Gastrocnemius medialis (tissue), 4 donors: Measurements from ENCODE around the gene PRSS21.

Source experiments
- POLR2A ChIP-seq, 2 donors: fragments of 450-650 bp; IDR thresholded peaks; one replicate each; pipeline ENCODE4 v1.6.1; 2017; ENCODE audit warnings: antibody characterized with exemption in 2 of 2, mild to moderate bottlenecking in 2 of 2, moderate library complexity in 2 of 2
- TF ChIP-seq, protein P1 (sequence below), 5 experiments: fragments of 450-650 bp in 3 of 5; fragments of 200-600 bp in 2 of 5; sonication (generic) in 2 of 5; IDR thresholded peaks in 4 of 5; conservative IDR thresholded peaks in 1 of 5; 1 replicate in 4 of 5; 2 replicates in 1 of 5; pipeline ENCODE4 v1.5.1; 2016 to 2019; ENCODE audit warnings: antibody characterized with exemption in 5 of 5, mild to moderate bottlenecking in 3 of 5, moderate library complexity in 3 of 5

DNA sequence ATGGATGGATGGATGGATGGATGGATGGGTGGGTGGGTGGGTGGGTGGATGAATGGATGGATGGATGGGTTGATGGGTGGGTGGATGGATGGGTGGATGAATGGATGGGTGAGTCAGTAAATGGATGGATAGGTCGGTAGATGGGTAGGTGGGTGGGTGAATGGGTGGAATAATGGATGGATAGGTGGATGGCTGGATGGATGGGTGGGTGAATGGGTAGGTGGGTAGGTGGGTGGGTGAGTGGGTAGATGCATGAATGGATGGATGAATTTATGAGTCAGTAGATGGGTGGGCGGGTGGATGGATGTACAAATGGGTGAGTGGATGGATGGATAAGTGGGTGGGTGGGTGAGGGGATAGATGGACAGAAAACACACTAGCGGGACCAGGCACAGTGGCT, 17.9 kb downstream of the PRSS21 start:
- TF ChIP-seq, protein P1, sequence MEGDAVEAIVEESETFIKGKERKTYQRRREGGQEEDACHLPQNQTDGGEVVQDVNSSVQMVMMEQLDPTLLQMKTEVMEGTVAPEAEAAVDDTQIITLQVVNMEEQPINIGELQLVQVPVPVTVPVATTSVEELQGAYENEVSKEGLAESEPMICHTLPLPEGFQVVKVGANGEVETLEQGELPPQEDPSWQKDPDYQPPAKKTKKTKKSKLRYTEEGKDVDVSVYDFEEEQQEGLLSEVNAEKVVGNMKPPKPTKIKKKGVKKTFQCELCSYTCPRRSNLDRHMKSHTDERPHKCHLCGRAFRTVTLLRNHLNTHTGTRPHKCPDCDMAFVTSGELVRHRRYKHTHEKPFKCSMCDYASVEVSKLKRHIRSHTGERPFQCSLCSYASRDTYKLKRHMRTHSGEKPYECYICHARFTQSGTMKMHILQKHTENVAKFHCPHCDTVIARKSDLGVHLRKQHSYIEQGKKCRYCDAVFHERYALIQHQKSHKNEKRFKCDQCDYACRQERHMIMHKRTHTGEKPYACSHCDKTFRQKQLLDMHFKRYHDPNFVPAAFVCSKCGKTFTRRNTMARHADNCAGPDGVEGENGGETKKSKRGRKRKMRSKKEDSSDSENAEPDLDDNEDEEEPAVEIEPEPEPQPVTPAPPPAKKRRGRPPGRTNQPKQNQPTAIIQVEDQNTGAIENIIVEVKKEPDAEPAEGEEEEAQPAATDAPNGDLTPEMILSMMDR (IDR thresholded peaks at IDR 0.05 in 4 of 5, conservative IDR thresholded peaks at IDR 0.05 in 1 of 5), result no peak
- no peak for TF ChIP-seq POLR2A (IDR thresholded peaks at IDR 0.05)
